HepG2 (cell line): Measurements from ENCODE around the gene KRT77.

Experiments
- CTCF ChIP-seq: sonication (generic); formaldehyde crosslinking; IDR thresholded peaks from 2 replicates; pipeline ENCODE4 v1.5.0; 2020; ENCODE audit warnings: mild to moderate bottlenecking, missing genetic modification reagents, moderate library complexity
- FOXP1 ChIP-seq, 2 experiments: fragments of 450-650 bp in 1 of 2; IDR thresholded peaks; 2 replicates each; pipeline ENCODE4 v1.6.1; 2017 to 2018; ENCODE audit warnings: antibody characterized with exemption in 1 of 2
- HMG20A ChIP-seq: IDR thresholded peaks from 2 replicates; pipeline ENCODE4 v1.6.1; 2016; ENCODE audit warnings: borderline replicate concordance
- JUNB ChIP-seq: sonication (generic); formaldehyde crosslinking; IDR thresholded peaks from 2 replicates; pipeline ENCODE4 v1.8.0; 2022; ENCODE audit warnings: missing genetic modification reagents, mild to moderate bottlenecking, borderline replicate concordance
- POLR2A ChIP-seq, 2 experiments: IDR thresholded peaks; 2 replicates each; pipeline ENCODE4 v1.6.1; 2011; ENCODE audit warnings: low read depth in 2 of 2, low read length in 2 of 2, mild to moderate bottlenecking in 1 of 2, moderate library complexity in 1 of 2; ENCODE audit not compliant: insufficient read depth in 1 of 2
- REST ChIP-seq, 2 experiments: IDR thresholded peaks; 2 replicates each; pipeline ENCODE4 v1.6.1; 2011 to 2012; ENCODE audit warnings: low read length in 2 of 2, borderline replicate concordance in 1 of 2, low read depth in 1 of 2, mild to moderate bottlenecking in 1 of 2, moderate library complexity in 1 of 2
- RFX1 ChIP-seq: fragments of 450-650 bp; IDR thresholded peaks from 2 replicates; pipeline ENCODE4 v1.6.1; 2017
- TAF15 ChIP-seq: fragments of 200-400 bp; formaldehyde crosslinking; IDR thresholded peaks from one replicate; pipeline ENCODE4 v1.6.1; 2018; ENCODE audit warnings: mild to moderate bottlenecking, low read depth, low read length; ENCODE audit not compliant: poor library complexity, severe bottlenecking
- THAP7 ChIP-seq: sonication (generic); formaldehyde crosslinking; IDR thresholded peaks from 2 replicates; pipeline ENCODE4 v1.8.1; 2023; ENCODE audit warnings: mild to moderate bottlenecking, missing genetic modification reagents
- ZBTB1 ChIP-seq: sonication (generic); formaldehyde crosslinking; IDR thresholded peaks from 2 replicates; pipeline ENCODE4 v1.4.0; 2020; ENCODE audit warnings: missing genetic modification reagents, borderline replicate concordance
- TF ChIP-seq, protein P1 (sequence below): sonication (generic); formaldehyde crosslinking; IDR thresholded peaks from 2 replicates; pipeline ENCODE4 v1.8.1; 2023; ENCODE audit warnings: missing genetic modification reagents, inconsistent platforms, borderline replicate concordance
- TF ChIP-seq, protein P2 (sequence below): IDR thresholded peaks from 2 replicates; pipeline ENCODE4 v1.6.1; 2012; ENCODE audit warnings: inconsistent platforms

- TF ChIP-seq, protein P1, sequence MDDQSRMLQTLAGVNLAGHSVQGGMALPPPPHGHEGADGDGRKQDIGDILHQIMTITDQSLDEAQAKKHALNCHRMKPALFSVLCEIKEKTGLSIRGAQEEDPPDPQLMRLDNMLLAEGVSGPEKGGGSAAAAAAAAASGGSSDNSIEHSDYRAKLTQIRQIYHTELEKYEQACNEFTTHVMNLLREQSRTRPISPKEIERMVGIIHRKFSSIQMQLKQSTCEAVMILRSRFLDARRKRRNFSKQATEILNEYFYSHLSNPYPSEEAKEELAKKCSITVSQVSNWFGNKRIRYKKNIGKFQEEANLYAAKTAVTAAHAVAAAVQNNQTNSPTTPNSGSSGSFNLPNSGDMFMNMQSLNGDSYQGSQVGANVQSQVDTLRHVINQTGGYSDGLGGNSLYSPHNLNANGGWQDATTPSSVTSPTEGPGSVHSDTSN (CRISPR knock-in tag), result no peak
- TF ChIP-seq HMG20A, result no peak
- TF ChIP-seq CTCF (CRISPR knock-in tag), result no peak
- no peak for TF ChIP-seq REST (IDR thresholded peaks at IDR 0.05; ENCODE audit: borderline replicate concordance in 1 of 2, low read depth in 1 of 2, low read length in 2 of 2)
- TF ChIP-seq THAP7 (CRISPR knock-in tag), result no peak
- TF ChIP-seq RFX1, result no peak
- no peak for TF ChIP-seq ZBTB1 (CRISPR knock-in tag)
- TF ChIP-seq POLR2A (IDR thresholded peaks at IDR 0.05; ENCODE audit: insufficient read depth in 1 of 2, low read depth in 2 of 2, low read length in 2 of 2), result no peak
- TF ChIP-seq FOXP1 (IDR thresholded peaks at IDR 0.05), result no peak
- TF ChIP-seq FOXP1 (CRISPR knock-in tag; IDR thresholded peaks at IDR 0.05), result no peak
- TF ChIP-seq TAF15, result no peak
- TF ChIP-seq, protein P2, sequence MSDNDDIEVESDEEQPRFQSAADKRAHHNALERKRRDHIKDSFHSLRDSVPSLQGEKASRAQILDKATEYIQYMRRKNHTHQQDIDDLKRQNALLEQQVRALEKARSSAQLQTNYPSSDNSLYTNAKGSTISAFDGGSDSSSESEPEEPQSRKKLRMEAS, result no peak
- TF ChIP-seq JUNB (CRISPR knock-in tag), result no peak
Measured at GRCh38 chr12:52647601-52648000, 55.7 kb downstream of the KRT77 start.
